AG08396 (cell line): ENCODE data around the gene PTPRN2.

ENCODE experiments used
- DNase-seq: peaks from one replicate; pipeline ENCODE4 v3.0.0; 2012; ENCODE audit warnings: low spot score, mixed read lengths

Gene PTPRN2

DNA sequence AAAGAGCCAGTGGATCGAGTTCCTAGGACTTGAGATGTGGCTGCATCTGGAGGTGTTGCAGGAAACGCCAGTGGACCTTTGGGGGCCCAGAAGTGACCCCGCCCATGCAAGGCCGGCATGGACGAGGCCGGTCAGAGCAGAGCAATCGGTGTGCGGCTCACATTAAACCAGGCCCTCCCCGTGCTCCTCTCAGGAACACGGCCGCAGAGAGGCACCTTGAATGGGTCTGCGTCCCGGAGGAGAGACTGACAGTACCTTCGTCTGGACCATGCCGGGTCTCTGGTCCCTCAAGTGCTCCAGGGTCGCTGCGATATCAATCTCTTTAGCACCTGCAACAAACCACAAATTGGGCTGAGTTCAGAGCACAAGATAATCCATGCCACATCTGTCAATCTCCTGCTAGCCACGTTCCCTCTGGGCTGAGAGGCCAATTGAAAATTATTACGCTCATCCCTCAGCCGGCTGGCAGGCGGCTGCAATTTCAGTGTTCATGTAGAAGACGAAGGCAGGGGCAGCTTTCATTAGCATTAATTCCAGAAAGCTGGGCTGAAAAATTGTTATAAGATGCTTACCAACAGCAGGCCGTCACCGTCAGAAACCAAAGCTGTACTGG, 1038.8 kb downstream of the PTPRN2 start:
- DNase-seq = no peak

DNA sequence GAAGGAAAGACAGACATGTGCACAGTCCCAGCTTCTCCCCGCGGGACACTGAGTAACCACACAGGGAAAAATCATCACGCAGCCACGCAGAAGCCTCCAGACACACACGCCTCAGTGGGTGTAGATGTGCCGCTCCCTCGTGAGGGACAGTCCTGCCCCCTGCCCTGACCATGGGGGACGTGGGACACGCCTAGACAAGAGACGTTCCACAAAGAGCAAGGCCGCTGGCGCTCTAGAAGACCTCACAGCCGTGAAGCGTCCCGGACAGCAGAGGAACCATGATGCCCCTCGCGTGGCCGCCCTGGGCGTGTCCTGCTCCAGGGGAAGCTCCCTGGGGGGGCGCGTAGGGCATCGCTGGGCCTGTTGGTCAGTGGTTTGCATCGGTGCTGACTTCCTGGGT, 1040.0 kb downstream of the PTPRN2 start:
- no peak for DNase-seq

DNA sequence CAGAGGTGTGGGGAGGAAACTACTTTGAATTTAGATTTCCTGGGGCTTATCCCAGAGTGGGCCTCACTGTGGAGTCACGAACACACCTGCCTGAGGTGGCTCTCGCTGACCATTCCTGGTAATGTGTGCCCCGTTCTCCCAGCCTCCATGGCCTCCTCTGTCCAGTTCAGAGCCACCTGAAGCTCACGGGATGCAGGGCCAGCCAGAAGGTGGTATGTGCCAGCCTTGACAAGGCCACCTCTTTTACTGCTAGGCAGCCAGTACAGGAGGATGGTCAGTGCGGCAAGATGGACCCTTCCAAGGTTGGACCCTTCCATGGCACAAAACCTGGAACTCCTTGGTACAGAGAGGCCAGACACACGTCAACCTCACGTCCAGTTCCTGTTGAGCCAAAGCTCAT, 1040.5 kb downstream of the PTPRN2 start:
- no peak for DNase-seq

DNA sequence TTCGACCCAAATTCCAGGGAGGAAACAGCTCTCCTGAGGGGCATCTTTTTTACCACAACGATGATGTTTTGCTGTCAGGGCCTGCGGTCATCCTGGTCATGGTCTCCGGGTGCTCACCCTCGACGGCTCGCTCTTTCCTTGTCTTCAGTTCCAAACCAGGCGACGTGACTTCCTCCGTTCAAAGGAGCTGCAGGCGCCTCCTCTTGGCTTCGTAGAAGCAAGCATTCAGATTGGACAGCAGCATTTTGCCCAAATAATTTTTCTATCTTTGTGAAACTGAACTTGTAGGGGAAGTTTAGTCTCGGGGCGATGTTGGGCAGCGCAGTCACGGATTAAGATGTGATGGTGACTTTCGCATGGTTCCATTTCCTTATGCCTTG, 1042.0 kb downstream of the PTPRN2 start:
- DNase-seq = no peak

DNA sequence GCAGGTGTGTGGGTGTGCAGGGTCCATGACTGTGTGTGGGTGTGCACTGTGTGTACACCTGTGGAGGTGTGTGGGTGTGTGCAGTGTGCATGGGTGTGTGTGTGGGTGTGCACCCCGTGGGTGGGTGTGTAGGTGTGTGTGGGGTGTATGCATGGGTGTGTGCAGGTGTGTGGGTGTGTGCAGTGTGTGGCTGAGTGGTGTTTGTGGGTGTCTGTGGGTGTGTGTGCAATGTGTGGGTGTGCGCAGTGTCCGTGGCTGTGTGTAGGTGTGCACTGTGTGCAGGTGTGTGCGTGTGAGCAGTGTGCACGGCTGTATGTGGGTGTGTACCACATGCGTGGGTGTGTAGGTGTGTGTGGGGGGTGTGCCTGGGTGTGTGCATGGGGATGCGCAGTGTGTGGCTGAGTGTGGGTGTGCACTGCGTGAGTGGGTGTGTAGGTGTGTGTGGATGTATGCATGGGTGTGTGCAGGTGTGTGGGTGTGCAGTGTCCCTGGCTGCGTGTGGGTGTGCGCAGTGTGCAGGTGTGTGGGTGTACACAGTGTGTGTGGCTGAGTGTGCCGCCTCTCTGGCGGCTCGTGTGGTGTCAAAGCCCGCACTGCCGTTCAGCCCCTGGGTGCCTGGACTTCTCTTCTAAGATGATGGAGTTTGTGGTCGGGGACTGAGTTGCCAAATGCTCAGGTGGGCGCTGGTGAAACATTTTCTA, 1042.5 kb downstream of the PTPRN2 start:
- DNase-seq = no peak

DNA sequence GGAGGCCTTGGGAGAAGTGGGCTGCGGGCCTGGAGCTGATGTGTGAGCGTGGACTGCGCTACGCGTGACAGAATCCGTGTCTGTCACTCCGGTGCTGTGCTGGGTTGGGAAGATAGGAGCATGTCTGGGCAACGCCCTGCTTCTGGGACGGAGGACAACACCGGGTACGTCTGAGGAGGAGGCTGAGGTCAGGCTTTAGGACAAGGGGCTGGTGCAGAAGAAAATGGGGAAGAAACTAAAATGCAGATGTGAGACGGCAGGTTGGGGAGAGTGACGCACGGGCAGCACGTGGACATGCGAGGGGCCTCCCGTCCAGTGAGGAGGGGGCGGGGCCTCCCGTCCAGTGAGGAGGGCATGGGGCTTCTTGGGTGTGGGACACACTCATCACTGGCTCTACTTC, 1043.4 kb downstream of the PTPRN2 start:
- no peak for DNase-seq

DNA sequence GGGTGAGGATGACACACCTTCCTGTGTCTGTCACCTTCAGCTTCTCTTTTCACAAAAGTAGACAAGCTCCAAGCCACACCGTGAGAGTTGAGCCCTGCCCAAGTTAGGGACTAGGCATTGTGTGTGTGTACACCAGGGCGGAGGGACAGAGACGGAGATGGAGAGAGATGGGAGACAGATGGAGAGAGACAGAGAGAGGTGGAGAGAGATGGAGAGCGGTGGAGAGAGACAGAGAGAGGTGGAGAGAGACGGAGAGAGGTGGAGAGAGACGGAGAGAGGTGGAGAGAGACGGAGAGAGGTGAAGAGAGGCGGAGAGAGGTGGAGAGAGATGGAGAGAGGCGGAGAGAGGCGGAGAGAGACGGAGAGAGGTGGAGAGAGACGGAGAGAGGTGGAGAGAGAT, 1043.8 kb downstream of the PTPRN2 start:
- DNase-seq = no peak

DNA sequence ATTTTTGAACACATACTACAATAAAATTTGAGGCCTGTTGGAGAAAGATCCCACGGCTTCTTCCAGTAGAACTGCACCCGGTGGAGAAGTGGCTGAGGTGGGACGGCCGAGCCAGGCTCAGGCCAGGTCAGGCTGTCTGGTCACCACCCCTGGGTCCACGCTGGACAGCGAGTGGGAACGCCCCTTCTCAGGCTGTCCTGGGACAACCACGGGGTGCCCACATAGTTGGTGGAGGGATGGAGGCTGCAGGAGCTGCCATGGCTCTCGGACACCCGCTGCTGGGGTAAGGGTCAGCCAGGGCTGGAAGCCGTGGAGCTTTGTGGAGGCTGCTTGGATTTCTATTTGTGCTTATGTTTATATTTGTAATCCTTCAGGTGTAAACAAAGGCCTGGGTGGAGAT, 1044.3 kb downstream of the PTPRN2 start:
- no peak for DNase-seq

DNA sequence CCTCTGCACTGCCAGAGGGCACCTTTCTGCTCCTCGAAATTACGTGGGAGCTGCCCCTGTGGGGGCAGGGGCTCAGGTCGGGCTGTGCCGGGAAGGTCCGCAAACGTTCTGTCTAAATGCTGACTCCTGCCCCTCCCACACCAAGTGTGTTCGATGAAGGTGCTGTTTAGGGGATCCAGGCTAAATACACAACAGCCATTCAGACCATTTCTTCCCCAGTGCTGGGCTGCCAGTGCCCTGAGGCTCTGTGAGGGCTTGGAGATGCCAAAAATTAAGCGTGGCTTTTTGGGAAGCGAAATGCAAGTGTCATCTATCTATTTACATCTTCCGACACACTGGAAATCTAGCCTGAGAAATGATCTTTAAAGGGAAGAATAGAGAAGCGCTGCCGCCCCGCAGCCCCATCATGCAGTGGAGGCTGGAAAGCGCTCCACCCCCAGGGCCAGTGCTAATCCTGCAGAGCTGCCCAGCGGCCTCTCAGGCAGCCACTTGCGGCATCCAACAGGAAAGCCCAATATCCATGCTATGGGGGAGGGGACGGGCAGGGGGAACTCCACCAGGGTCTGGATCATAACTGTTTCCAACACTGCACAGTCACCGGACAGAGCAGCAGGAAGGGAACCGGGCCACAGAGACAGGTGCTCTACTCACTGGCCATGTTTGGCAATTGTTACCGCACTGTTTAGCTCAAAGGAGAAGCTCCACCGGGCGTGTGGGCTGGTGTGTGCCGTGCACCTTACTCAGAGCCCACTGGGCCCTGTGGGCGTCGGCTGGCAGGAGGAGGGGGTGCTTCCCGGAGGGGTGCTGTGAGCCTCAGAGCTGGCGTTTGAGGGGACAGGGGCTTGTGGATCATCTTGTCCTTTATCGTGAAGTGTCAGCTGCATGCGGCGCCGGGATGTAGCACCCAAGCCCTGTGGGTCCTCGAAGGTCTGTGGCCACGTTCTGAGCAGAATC, 1045.3 kb downstream of the PTPRN2 start:
- no peak for DNase-seq

DNA sequence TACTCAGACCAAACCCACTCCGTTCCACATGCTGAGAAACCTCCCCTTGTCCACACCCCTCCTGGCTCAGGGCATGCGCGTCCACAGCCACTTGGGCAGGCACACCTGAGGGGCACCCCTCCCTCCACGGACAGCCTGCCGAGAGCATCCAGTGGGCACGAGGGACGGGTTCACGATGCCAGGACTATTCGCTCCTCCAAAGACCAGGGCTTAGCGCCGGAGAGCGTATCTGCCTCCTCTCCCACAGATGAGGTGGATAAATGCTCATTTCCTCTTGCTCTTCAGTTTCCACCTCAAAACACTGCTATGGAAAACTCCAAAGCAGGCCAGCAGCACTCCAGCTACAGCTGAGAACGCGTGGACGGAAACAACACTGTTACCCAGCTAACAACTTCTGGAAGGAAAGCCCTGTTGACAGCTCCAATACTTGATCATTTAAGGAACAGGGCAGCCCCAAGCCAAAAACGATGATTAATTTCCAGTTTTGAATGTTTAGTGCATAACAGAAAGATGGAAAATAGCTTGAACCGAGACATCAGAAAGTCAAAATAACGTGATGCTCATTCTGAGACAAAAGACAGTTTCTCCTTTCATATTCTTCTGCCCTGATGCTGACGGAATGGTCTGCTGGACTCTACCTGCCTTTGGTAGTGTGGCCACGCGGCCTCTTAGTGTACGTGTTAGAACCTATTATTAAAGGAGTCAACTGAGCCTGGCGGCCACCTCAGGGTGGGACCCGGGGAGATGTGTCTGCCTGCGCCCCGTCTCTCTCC, 1046.1 kb downstream of the PTPRN2 start:
- no peak for DNase-seq

DNA sequence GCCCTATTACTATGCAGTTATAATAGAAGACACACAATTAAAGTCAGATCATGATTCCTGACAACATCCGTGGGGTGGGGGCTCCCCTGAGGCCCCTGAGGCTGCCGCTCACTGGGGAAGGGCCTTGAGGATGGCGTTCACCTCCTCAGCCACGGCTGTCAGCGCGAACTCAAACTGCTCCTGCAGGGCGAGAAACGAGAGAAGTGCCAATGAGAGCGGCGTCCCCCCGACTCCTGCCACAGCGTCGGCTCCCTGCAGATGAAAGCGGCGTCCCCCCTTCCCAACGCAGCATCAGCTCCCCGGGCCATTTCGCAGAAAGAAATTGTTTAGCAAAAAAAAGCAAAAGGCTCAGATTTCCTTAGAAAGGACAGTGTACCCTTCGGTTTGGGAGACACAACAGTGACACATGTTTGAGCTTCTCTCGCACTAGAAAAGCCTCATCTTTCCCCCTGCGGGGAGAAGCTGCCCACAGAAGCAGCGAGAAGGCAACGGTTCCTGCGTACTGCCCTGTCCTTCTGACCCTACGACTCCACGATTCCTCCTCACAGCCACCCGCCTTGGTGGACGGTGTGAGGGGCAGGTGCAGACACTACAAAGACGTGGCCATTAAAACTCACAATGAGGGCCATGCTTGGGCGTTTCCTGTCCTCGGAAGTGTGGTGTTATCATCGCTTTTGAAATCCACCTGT, 1046.9 kb downstream of the PTPRN2 start:
- DNase-seq = no peak

DNA sequence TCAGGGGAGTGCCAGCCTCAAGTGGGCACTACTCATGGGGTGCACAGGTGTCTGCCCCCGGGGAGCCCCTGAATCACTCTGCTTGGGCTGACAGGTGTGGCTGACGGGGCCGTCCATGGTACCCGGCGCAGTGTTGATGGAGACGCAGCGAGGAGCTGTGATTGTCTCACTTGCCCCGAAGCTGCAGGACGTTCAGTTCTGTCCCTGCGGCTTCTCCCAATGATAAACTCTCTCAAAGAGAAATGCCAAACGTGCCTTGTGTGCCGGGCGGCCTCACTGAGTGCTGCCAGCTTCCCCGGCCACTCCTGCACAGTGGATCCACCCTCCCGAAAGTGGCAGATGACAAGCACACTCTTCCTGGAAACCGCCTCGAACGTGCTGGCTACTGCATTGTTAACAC, 1047.6 kb downstream of the PTPRN2 start:
- DNase-seq = no peak

DNA sequence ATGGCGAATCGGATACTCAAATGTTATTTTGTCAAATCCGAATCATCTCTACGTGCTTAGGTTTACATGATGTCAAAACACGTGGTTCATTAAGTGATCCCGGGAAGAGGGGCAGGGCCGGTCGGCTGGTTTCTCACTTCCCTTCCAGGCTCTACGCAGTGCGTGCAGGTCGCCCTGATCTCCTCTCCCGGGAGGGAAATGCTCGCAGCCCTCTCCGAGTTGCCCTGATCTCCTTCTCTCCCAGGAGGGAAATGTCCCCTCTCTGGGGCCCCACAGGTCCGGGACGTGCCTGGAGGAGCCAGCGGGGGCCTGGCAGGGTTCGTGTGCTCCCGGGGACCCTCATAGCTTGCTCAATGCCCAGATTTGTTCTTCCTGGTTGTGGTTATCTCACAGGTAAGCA, 1048.1 kb downstream of the PTPRN2 start:
- no peak for DNase-seq

DNA sequence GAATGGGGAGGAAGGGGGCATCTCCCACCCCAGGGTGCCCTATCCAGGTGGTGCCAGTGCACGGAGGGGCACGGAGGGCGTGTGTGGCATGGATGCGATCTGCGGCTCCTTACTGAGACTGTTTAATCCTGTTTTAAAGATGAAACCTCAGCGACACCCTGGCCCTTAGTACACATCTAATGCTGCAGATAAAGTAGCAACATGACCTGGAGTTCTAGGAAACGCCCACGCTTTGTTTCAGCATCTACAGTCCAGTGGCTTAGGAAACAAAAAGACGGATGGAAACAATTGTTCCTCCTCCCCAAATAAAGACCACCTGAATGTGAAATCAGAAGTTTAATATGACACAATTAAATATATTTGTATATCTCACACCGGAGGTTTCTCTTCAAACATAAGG, 1048.9 kb downstream of the PTPRN2 start:
- DNase-seq = no peak

DNA sequence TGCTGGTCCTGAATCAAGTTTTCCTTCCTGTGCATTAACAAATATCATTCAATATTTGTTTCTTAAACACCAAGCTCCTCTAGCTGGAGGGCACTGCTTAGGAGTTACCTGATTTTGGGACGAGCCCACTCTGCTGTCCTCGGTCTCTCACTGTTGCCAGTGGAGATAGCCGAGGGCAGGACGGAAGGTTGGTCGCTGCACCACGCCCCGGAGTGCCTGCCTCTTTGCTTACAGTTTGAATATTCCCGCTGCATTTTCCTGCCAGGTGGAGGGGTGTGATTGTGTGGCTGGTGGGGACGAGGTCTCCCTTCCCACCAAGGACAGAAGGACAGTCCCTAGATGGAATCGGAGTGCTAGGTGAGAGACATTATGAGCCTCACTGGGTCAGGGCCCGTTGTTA, 1049.3 kb downstream of the PTPRN2 start:
- DNase-seq = no peak

DNA sequence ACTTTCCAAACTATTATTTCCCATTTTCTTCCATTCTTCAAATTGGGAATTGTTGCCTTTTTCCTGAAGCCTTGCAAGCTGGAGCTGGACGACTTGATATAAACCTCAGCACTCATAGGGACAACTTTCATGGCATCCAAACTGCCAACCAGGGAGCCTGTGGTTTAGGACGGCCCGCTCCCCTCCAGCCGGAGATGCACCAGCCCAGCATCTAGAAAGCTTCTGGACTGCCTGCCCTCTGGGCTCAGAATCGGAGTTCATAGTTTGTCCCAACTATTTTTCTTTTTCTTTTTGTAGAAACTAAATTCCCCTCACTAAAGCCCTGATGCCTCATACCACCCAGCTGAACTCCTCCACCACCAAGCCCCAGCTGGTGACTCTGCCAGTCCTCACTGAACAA, 1050.6 kb downstream of the PTPRN2 start:
- DNase-seq = no peak

DNA sequence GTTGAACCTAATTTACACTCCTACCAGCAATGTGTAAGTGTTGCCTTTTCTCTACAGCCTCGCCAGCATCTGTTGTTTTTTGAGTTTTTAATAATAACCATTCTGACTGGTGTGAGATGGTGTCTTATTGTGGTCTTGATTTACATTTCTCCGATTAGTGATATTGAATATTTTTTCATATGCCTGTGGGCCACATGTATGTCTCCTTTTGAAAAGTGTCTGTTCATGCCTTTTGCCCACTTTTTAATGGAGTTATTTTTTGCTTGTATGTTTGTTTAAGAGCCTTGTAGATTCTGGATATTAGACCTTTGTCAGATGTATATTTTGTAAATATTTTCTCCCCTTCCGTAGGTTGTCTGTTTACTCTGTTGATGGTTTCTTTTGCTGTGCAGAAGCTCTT, 1055.6 kb downstream of the PTPRN2 start:
- DNase-seq = no peak

DNA sequence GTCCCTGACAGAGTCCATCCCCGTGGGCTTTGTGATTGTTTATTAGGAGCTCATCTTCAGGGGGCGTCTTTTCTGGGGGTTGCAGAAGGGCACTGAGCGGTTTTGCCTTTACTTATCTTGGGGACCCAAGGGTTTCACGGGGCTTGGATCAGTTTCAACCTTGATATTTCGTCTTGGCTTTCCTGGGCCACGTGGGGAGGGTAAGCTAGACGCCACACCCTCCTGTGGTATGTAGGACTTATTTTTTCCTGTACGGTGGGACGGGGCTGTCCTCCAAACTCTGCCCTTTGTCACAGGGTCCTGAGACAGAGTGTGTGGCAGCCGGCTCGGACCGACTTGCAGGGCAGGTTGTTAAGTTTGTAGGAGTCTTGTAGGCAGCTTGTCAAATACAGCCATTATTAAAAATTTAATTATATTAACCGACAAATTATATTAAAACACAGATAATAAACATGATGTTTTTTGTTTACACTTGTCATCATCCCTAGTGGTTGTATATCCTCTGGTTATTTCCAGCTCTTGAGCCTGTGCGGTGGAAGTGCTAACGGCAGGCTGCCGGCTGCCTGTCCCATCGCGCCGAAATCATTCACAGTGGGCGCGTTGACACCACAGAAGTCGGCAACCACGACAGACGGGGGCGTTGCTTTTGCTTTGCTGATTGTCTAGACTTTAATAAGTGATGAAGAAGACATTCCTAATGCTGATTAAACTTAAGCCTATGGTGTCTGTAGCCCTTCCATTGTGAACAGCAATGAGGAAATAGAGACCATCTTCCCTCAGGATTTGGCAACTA, 1057.7 kb downstream of the PTPRN2 start:
- DNase-seq = no peak

DNA sequence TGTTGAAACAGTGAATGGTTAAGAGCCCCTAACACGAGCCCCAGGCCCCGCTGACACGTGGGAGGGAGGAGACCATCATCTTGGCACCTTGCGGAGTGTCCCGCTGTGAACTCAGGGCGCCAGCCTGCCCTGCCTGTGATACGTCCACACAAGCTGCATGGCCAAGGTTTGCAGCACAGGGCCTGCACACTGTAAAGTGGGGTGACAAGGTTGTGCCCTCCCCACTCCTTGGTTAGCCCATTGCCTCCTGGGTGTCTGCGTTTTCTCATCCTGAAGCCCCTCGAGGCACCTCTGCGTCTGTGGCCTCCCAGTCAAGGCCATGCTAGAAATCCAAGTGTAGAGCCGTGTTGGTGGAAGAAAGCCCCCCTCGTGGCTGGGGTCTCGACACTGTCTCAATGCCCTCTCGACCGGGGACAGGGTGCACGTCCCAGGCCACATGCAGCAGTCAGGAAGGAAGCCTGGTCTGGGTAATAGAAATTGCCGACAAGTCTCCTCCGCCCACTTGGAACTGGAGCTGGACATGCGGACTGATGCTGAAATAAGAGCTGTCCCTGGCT, 1058.8 kb downstream of the PTPRN2 start:
- DNase-seq = no peak

DNA sequence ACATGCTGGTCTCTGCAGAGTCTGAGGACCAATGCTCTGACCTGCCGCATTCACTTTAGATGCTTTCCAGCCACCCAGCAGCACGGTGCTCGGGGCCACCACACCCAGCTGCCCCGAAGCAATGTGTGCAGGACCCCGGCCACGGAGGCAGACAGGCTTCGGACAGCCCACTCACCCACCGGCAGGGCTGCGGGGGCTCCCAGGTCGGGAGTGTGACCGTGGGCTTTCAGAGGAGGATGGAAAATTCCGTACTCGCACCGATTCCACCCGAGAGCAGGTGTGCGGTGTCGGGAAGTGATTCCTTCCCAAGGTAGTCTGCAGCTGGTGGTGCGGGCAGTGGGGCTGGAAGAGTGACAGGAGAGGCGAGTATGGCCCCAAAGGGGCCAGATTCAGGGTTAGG, 1059.9 kb downstream of the PTPRN2 start:
- no peak for DNase-seq
